Large intestine (tissue), 12 donors: ENCODE measurements around the gene TRPC4. TPM values are rescaled to one million over a fixed set of nuclear protein-coding genes. Genes with fewer than 3 reads are reported as not detected.

Source experiments
- DNase-seq, 2 donors: peaks; one replicate each; pipeline versions ENCODE4 v3.0.0 to v3.0.0-alpha.2; 2013
- H3K27ac ChIP-seq: one replicate; pipeline ENCODE4 v1.5.1; 2013; ENCODE audit warnings: low read length
- H3K27me3 ChIP-seq: 2 replicates; pipeline ENCODE4 v1.6.1; 2013; ENCODE audit warnings: low read length; ENCODE audit not compliant: control insufficient read depth, insufficient read depth
- H3K36me3 ChIP-seq: 2 replicates; pipeline ENCODE4 v1.6.1; 2013; ENCODE audit warnings: low read length; ENCODE audit not compliant: control insufficient read depth, insufficient read depth
- H3K4me1 ChIP-seq: one replicate; pipeline ENCODE4 v1.6.1; 2013; ENCODE audit warnings: low read length; ENCODE audit not compliant: control insufficient read depth, insufficient read depth
- H3K4me3 ChIP-seq: one replicate; pipeline ENCODE4 v1.5.1; 2013; ENCODE audit warnings: low read length
- H3K9me3 ChIP-seq: one replicate; pipeline ENCODE4 v1.6.1; 2013; ENCODE audit warnings: mild to moderate bottlenecking, low read depth, low read length, moderate library complexity; ENCODE audit not compliant: control insufficient read depth
- WGBS: methylation state at CpG from one replicate; pipeline ENCODE4 v1.1.5; 2013; ENCODE audit warnings: low lambda C conversion rate; ENCODE audit not compliant: insufficient coverage; 5-methylcytosine and 5-hydroxymethylcytosine counted together
- long read RNA-seq, 11 donors: transcript quantifications; one replicate each; lab custom pipeline, GENCODE V29; 2026
- polyA plus RNA-seq: library from polyadenylated mRNA; unstranded; fragments of 120-200 nt; gene quantifications from one replicate; pipeline ENCODE4 v1.2.1, GENCODE V29; 2013

TRPC4 gene
- 1.3 TPM for polyA plus RNA-seq
- long read RNA-seq, donor 1, full-length matches to known transcripts: 1 of 1 reads
- long read RNA-seq, donor 1, partial matches to known transcripts: 0 of 1 reads
- long read RNA-seq, donor 1, other reads (novel, unspliced or antisense): 0 of 1 reads
- long read RNA-seq, donor 2: 0 reads
- long read RNA-seq, donor 3: 0 reads
- long read RNA-seq, donor 4: 0 reads
- long read RNA-seq, donor 5: 0 reads
- long read RNA-seq, donor 6: 0 reads
- long read RNA-seq, donor 7: 0 reads
- long read RNA-seq, donor 8, full-length matches to known transcripts: 1 of 1 reads
- long read RNA-seq, donor 8, partial matches to known transcripts: 0 of 1 reads
- long read RNA-seq, donor 8, other reads (novel, unspliced or antisense): 0 of 1 reads
- long read RNA-seq, donor 9, full-length matches to known transcripts: 1 of 1 reads
- long read RNA-seq, donor 9, partial matches to known transcripts: 0 of 1 reads
- long read RNA-seq, donor 9, other reads (novel, unspliced or antisense): 0 of 1 reads
- long read RNA-seq, donor 10: 0 reads
- long read RNA-seq, donor 11: 0 reads

- H3K27me3 ChIP-seq: peaks cover 29% of the 10 kb centered on the region
- H3K36me3 ChIP-seq: no peaks in the 10 kb centered on the region
- DNase-seq: peak; percentile 29 to 66
- no CpG with 5 or more reads among the region's 43 CpGs for WGBS
- H3K4me1 ChIP-seq: peaks cover 2% of the 10 kb centered on the region
- H3K27ac ChIP-seq: no peak within 1 kb of the TSS
- no peaks in the 10 kb centered on the region for H3K9me3 ChIP-seq
- peak within 1 kb of the TSS; percentile 43 for H3K4me3 ChIP-seq
These were observed at the start of gene TRPC4 for GRCh38 chr13:37869756-37870488. TSS of gene TRPC4 (minus strand) at chr13:37869772. CDS start at chr13:37783333, 86,439 bp downstream.

- no CpG with 5 or more reads among the region's 4 CpGs for WGBS
- Histone ChIP-seq H3K27ac (peak overlapping the region; percentile 45), H3K4me1 (peaks cover 3% of the 10 kb centered on the region), H3K36me3 (no peaks in the 10 kb centered on the region), H3K9me3 (no peaks in the 10 kb centered on the region), H3K27me3 (no peaks in the 10 kb centered on the region), H3K4me3 (no peak overlapping the region)
- peak; percentile 52 to 85 for DNase-seq
These were observed 49.2 kb upstream of the TRPC4 start for GRCh38 chr13:37918751-37919150.

DNA sequence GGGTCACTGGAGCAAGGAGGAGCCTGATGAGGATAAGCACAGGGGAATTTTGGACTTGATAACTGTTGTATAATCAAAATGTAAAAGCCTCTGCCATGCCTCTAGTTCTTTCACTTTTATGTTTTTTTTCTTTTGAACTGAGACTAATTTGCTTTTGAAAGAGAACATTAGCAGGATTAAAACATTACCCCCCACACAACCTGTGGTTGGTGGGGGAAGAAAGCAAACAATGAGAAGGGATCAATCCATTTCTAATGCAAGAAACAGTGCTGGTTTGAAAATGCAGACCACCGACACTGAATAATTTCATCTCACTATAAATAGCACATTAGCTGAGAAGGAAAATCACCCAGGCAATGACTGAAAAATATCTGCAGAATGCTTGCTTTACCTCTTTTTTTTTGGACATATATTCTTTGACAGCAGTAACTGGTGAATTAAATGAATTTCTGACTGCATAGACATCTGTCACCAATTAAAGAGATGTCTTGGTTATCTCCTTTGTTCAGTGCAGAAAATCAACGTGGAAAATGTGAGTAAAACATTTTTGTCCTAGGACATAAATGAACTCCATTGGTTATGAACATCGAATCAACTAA lies 48.6 kb upstream of the TRPC4 start:
- DNase-seq: peak in 1 of 2 donors; percentile 5
- H3K27me3 ChIP-seq: no peaks in the 10 kb centered on the region
- no peak overlapping the region for H3K27ac ChIP-seq
- peaks cover 3% of the 10 kb centered on the region for H3K4me1 ChIP-seq
- H3K9me3 ChIP-seq: no peaks in the 10 kb centered on the region
- no peak overlapping the region for H3K4me3 ChIP-seq
- 20% methylated on average over 1 of the region's 3 CpGs for WGBS
- no peaks in the 10 kb centered on the region for H3K36me3 ChIP-seq

DNA sequence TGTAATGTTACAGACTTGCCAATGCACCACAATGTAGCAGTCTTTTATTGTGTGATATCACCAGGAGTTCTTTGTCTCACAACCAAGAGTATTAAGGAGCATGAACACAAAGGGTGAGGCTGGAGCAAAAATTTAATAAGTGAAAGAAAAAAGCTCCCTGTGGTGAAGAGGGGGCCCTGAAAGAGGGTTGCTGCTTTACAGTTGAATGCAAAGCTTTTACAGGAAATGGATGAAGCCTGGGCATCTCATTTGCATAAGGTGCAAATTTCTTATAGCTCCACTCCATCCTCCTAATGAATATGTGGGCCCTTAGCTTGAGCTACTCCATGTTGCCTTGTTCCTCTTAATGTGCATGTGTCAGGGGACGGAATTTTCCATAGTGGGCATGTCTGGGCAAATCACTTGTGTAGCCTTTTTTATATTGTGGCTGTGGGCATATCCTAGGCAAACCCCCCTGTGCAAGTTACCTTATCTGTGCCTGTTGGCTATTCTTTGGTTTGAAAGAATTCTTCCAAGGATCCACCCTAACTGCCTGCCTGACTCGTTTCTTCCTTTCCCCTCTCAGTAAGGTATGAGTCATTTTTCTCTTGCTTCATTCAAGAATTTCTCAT lies 45.3 kb upstream of the TRPC4 start:
- H3K9me3 ChIP-seq: no peaks in the 10 kb centered on the region
- H3K4me3 ChIP-seq: no peak overlapping the region
- 100% methylated on average over 1 of the region's 2 CpGs for WGBS
- DNase-seq: no peak
- H3K27me3 ChIP-seq: no peaks in the 10 kb centered on the region
- H3K36me3 ChIP-seq: no peaks in the 10 kb centered on the region
- H3K27ac ChIP-seq: no peak overlapping the region
- H3K4me1 ChIP-seq: peaks cover 3% of the 10 kb centered on the region

DNA sequence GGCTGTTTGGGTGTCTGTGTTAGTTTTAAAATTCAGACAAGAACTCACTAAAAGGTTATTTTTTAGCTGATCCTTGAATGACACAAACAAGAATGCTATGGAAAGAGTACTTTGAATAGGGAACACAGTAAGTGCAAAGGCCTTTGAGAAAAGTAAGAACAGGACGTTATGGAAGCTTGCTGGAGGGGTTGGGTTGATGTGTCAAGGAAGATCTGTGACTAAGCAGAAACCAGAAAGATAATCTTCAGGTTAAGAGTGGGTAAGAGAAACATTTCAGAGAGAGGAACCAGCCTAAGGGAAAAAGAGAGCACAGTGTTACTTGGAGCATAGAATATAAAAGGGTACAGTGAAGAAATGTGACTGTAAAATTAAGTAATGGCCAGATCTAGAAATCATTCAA lies 41.2 kb upstream of the TRPC4 start:
- Histone ChIP-seq H3K36me3 (no peaks in the 10 kb centered on the region), H3K4me1 (no peaks in the 10 kb centered on the region), H3K27ac (no peak overlapping the region), H3K4me3 (no peak overlapping the region), H3K9me3 (no peaks in the 10 kb centered on the region), H3K27me3 (no peaks in the 10 kb centered on the region)
- no peak for DNase-seq
- WGBS: 56% methylated on average over 1 of the region's 1 CpG

DNA sequence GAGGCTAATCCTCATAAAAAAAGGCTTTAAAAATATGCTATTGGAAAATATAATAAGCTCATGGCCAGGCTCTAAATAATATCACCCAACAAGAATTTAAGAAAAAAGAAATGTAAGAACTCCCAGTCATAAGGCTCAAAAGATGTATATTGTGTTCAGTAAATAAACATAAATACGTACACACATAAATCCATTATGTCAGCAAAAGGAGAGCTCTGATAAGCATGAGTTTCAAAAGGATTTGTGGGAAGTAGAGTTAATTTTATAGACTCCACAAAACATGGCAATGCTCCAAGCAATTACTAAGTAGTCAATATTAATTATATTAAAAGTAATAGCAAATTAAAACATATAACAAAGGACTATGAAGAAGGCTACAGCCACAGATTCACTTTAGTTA lies 37.3 kb upstream of the TRPC4 start:
- Histone ChIP-seq H3K9me3 (no peaks in the 10 kb centered on the region), H3K4me3 (no peak overlapping the region), H3K36me3 (no peaks in the 10 kb centered on the region), H3K27ac (no peak overlapping the region), H3K27me3 (no peaks in the 10 kb centered on the region), H3K4me1 (no peaks in the 10 kb centered on the region)
- no CpG with 5 or more reads among the region's 1 CpG for WGBS
- no peak for DNase-seq

- no peaks in the 10 kb centered on the region for H3K36me3 ChIP-seq
- H3K27ac ChIP-seq: no peak overlapping the region
- no peaks in the 10 kb centered on the region for H3K4me1 ChIP-seq
- no peak for DNase-seq
- no peak overlapping the region for H3K4me3 ChIP-seq
- 67% methylated on average over 1 of the region's 2 CpGs for WGBS
- H3K9me3 ChIP-seq: no peaks in the 10 kb centered on the region
- H3K27me3 ChIP-seq: no peaks in the 10 kb centered on the region
These were observed 36.2 kb upstream of the TRPC4 start for GRCh38 chr13:37905736-37906135.

- Histone ChIP-seq H3K36me3 (no peaks in the 10 kb centered on the region), H3K4me1 (no peaks in the 10 kb centered on the region), H3K27me3 (no peaks in the 10 kb centered on the region), H3K9me3 (no peaks in the 10 kb centered on the region), H3K4me3 (no peak overlapping the region), H3K27ac (no peak overlapping the region)
- DNase-seq: peak; percentile 71 to 91
- WGBS: 0% methylated on average over 1 of the region's 4 CpGs
These were observed 30.2 kb upstream of the TRPC4 start for GRCh38 chr13:37899753-37900152.

DNA sequence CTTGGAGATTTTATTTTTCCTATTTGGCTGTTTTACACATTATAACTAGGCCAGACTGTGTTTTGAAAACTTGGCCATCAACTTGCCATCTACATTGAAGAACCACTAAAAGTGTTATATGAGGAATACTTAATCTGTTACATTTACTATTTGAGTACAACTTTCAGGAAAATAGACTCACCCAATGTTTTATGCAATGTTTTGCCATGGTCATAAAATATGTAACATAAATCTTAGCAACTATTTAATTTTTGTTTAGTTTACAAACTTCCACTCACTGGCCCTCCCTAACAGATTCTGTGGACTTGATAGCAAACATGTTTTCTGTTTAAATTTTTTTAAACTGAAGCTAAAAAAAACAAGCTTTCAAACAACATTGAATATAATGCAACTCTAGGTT lies 23.7 kb upstream of the TRPC4 start:
- no peak for DNase-seq

DNA sequence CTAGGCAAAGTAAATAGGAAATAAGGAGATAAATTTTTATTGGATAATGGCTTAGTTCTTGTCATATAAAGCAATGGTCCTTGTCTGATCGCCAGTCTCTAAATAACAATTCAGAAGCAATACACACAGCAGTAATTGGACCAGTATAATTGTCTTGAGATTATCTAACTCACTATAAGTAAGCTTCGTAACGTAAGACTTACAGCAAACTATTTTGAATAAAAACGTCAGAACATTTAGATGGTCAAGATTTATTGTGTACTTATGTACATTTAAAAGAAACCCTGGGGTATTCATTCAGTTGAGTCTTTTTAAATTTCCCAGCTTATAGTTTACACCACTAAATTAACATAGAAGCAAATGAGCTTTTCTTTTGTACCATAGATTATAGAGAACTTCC lies 20.2 kb upstream of the TRPC4 start:
- no peaks in the 10 kb centered on the region for H3K36me3 ChIP-seq
- no peaks in the 10 kb centered on the region for H3K27me3 ChIP-seq
- WGBS: 61% methylated on average over 3 of the region's 4 CpGs
- H3K27ac ChIP-seq: no peak overlapping the region
- no peaks in the 10 kb centered on the region for H3K9me3 ChIP-seq
- H3K4me3 ChIP-seq: no peak overlapping the region
- H3K4me1 ChIP-seq: no peaks in the 10 kb centered on the region
- no peak for DNase-seq

More for the DNA sequence above, 23.7 kb upstream of the TRPC4 start:
- Histone ChIP-seq H3K36me3 (no peaks in the 10 kb centered on the region), H3K27me3 (no peaks in the 10 kb centered on the region), H3K9me3 (no peaks in the 10 kb centered on the region), H3K4me3 (no peak overlapping the region), H3K27ac (no peak overlapping the region), H3K4me1 (no peaks in the 10 kb centered on the region)
